GM12878 (cell line): ENCODE measurements around the gene TRIM8. TPM values are rescaled to one million over a fixed set of nuclear protein-coding genes. Genes with fewer than 3 reads are reported as not detected.

Source experiments
- CREM ChIP-seq: IDR thresholded peaks from 2 replicates; pipeline ENCODE4 v1.6.1; 2014; ENCODE audit warnings: antibody characterized with exemption, low read depth
- ELK1 ChIP-seq: IDR thresholded peaks from 2 replicates; pipeline ENCODE4 v1.6.1; 2012; ENCODE audit warnings: low read depth, low read length, improper control_type of control experiment
- ETV6 ChIP-seq, 2 experiments: fragments of 450-650 bp in 1 of 2; IDR thresholded peaks in 1 of 2; conservative IDR thresholded peaks in 1 of 2; 2 replicates each; pipeline ENCODE4 v1.6.1; 2014; ENCODE audit warnings: antibody characterized with exemption in 1 of 2, borderline replicate concordance in 1 of 2, low read depth in 1 of 2, mild to moderate bottlenecking in 1 of 2, moderate library complexity in 1 of 2
- IRF4 ChIP-seq: IDR thresholded peaks from 2 replicates; pipeline ENCODE4 v1.6.1; 2011; ENCODE audit warnings: low read depth, low read length
- MEF2B ChIP-seq: fragments of 450-650 bp; IDR thresholded peaks from 2 replicates; pipeline ENCODE4 v1.6.1; 2018; ENCODE audit warnings: mild to moderate bottlenecking, moderate library complexity; ENCODE audit not compliant: partially characterized antibody, poor library complexity, severe bottlenecking
- NR2C1 ChIP-seq: fragments of 450-650 bp; IDR thresholded peaks from 2 replicates; pipeline ENCODE4 v1.6.1; 2017; ENCODE audit warnings: antibody characterized with exemption, mild to moderate bottlenecking, moderate library complexity
- NR2C2 ChIP-seq: IDR thresholded peaks from 2 replicates; pipeline ENCODE4 v1.6.1; 2011; ENCODE audit warnings: borderline replicate concordance, low read depth; ENCODE audit not compliant: control insufficient read depth, insufficient read length
- NR2F1 ChIP-seq: fragments of 450-650 bp; conservative IDR thresholded peaks from 2 replicates; pipeline ENCODE4 v1.6.1; 2017; ENCODE audit warnings: mild to moderate bottlenecking
- POLR2A ChIP-seq: IDR thresholded peaks from 2 replicates; pipeline ENCODE4 v1.6.1; 2011; ENCODE audit warnings: low read depth, mild to moderate bottlenecking, low read length
- POU2F2 ChIP-seq: IDR thresholded peaks from 3 replicates; pipeline ENCODE4 v1.6.1; 2011; ENCODE audit warnings: low read depth, mild to moderate bottlenecking, low read length, borderline replicate concordance
- TCF3 ChIP-seq: IDR thresholded peaks from 2 replicates; pipeline ENCODE4 v1.6.1; 2012; ENCODE audit warnings: low read depth, mild to moderate bottlenecking, low read length, borderline replicate concordance; ENCODE audit not compliant: insufficient read depth
- YBX1 ChIP-seq: fragments of 450-650 bp; IDR thresholded peaks from 2 replicates; pipeline ENCODE4 v1.6.1; 2016; ENCODE audit warnings: antibody characterized with exemption
- ZNF622 ChIP-seq: fragments of 450-650 bp; IDR thresholded peaks from 2 replicates; pipeline ENCODE4 v1.6.1; 2017; ENCODE audit warnings: mild to moderate bottlenecking, inconsistent platforms
- polyA plus RNA-seq, 11 experiments: library from polyadenylated mRNA; depleted of rRNA in 4 of 11; unstranded in 6 of 11; stranded (reverse) in 5 of 11; fragments of >200 nt; fragmentation: Nextera tagmentation in 4 of 11; fragmentation: Illumina TruSeq in 1 of 11; extraction: Ambion mirVana in 4 of 11; extraction: Trizol in 1 of 11; gene quantifications; 1 replicate in 1 of 11; 2 replicates in 10 of 11; pipeline versions ENCODE4 v1.2.1 to v1.2.3, GENCODE V29; 2011 to 2016; ENCODE audit warnings: inconsistent platforms in 2 of 11, missing spikeins in 2 of 11, low read depth in 1 of 11
- total RNA-seq, 4 experiments: library from RNA; depleted of rRNA in 3 of 4; stranded (reverse); fragments of >200 nt in 3 of 4; fragmentation: Illumina TruSeq in 1 of 4; extraction: Trizol in 1 of 4; gene quantifications; 2 replicates each; pipeline versions ENCODE4 v1.2.1 to v1.2.3, GENCODE V29; 2013 to 2021
- TF ChIP-seq, protein P1 (sequence below): fragments of 450-650 bp; formaldehyde crosslinking; IDR thresholded peaks from 2 replicates; pipeline ENCODE4 v1.4.0; 2022; ENCODE audit warnings: mild to moderate bottlenecking, moderate library complexity
- TF ChIP-seq, protein P2 (sequence below): fragments of 450-650 bp; IDR thresholded peaks from 2 replicates; pipeline ENCODE4 v1.6.1; 2017; ENCODE audit warnings: low read depth, mild to moderate bottlenecking, moderate library complexity
- TF ChIP-seq, protein P3 (sequence below): IDR thresholded peaks from 2 replicates; pipeline ENCODE4 v1.6.1; 2012; ENCODE audit warnings: low read depth, low read length, improper control_type of control experiment
- TF ChIP-seq, protein P4 (sequence below): IDR thresholded peaks from 2 replicates; pipeline ENCODE4 v1.6.1; 2011; ENCODE audit warnings: borderline replicate concordance, low read depth, mild to moderate bottlenecking, moderate library complexity, low read length; ENCODE audit not compliant: insufficient read depth, poor library complexity, severe bottlenecking

Gene TRIM8
- total and polyA plus RNA-seq, 10 of the 15 experiments (the other 5 are each of a cell fraction or from before 2014, with no cell fraction given), result 7.9 to 53.2 (median 24.6) TPM

- TF ChIP-seq ETV6 (conservative IDR thresholded peaks at IDR 0.05 in 1 of 2, IDR thresholded peaks at IDR 0.05 in 1 of 2; ENCODE audit: borderline replicate concordance in 1 of 2, low read depth in 1 of 2) (peak in 1 of 2 experiments; percentile 88; a peak in 2 of 4 replicates), TCF3 (peak; percentile 59; the same call in 1 of the 2 replicates), NR2C2 (no peak), POLR2A (peak; percentile 80), IRF4 (no peak; the same call in 1 of the 2 replicates), NR2F1 (peak; percentile 45; the same call in 1 of the 2 replicates), ELK1 (no peak; the same call in 1 of the 2 replicates), YBX1 (no peak), ZNF622 (no peak), POU2F2 (no peak; the same call in 2 of the 3 replicates), MEF2B (peak; percentile 81), NR2C1 (no peak), CREM (peak; percentile 53)
- TF ChIP-seq, protein P1, sequence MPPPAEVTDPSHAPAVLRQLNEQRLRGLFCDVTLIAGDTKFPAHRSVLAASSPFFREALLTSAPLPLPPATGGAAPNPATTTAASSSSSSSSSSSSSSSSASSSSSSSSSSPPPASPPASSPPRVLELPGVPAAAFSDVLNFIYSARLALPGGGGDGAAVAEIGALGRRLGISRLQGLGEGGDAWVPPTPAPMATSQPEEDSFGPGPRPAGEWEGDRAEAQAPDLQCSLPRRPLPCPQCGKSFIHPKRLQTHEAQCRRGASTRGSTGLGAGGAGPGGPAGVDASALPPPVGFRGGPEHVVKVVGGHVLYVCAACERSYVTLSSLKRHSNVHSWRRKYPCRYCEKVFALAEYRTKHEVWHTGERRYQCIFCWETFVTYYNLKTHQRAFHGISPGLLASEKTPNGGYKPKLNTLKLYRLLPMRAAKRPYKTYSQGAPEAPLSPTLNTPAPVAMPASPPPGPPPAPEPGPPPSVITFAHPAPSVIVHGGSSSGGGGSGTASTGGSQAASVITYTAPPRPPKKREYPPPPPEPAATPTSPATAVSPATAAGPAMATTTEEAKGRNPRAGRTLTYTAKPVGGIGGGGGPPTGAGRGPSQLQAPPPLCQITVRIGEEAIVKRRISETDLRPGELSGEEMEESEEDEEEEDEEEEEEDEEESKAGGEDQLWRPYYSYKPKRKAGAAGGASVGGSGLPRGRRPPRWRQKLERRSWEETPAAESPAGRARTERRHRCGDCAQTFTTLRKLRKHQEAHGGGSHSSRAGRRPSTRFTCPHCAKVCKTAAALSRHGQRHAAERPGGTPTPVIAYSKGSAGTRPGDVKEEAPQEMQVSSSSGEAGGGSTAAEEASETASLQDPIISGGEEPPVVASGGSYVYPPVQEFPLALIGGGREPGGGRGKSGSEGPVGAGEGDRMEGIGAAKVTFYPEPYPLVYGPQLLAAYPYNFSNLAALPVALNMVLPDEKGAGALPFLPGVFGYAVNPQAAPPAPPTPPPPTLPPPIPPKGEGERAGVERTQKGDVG (CRISPR knock-in tag), result no peak
- TF ChIP-seq, protein P2, sequence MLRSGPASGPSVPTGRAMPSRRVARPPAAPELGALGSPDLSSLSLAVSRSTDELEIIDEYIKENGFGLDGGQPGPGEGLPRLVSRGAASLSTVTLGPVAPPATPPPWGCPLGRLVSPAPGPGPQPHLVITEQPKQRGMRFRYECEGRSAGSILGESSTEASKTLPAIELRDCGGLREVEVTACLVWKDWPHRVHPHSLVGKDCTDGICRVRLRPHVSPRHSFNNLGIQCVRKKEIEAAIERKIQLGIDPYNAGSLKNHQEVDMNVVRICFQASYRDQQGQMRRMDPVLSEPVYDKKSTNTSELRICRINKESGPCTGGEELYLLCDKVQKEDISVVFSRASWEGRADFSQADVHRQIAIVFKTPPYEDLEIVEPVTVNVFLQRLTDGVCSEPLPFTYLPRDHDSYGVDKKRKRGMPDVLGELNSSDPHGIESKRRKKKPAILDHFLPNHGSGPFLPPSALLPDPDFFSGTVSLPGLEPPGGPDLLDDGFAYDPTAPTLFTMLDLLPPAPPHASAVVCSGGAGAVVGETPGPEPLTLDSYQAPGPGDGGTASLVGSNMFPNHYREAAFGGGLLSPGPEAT, result peak; percentile 62; the same call in 1 of the 2 replicates
- TF ChIP-seq, protein P3, sequence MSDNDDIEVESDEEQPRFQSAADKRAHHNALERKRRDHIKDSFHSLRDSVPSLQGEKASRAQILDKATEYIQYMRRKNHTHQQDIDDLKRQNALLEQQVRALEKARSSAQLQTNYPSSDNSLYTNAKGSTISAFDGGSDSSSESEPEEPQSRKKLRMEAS, result peak; percentile 55
- TF ChIP-seq, protein P4, sequence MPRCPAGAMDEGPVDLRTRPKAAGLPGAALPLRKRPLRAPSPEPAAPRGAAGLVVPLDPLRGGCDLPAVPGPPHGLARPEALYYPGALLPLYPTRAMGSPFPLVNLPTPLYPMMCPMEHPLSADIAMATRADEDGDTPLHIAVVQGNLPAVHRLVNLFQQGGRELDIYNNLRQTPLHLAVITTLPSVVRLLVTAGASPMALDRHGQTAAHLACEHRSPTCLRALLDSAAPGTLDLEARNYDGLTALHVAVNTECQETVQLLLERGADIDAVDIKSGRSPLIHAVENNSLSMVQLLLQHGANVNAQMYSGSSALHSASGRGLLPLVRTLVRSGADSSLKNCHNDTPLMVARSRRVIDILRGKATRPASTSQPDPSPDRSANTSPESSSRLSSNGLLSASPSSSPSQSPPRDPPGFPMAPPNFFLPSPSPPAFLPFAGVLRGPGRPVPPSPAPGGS, result peak; percentile 81
These were observed 1.7 kb downstream of the TRIM8 start (continued) for GRCh38 chr10:102645741-102646609.
